OCI-LY7 (cell line): Measurements from ENCODE around the gene ZNF485.

ENCODE experiments used
- EZH2phosphoT487 ChIP-seq: fragments of 200-600 bp; sonication (generic); IDR thresholded peaks from 2 replicates; pipeline ENCODE4 v1.6.1; 2018; ENCODE audit warnings: low read depth, borderline replicate concordance, mild to moderate bottlenecking, mixed run types, antibody characterized with exemption, low read length, moderate library complexity, mixed read lengths
- TF ChIP-seq, protein P1 (sequence below): fragments of 200-600 bp; sonication (generic); conservative IDR thresholded peaks from 2 replicates; pipeline ENCODE4 v1.5.1; 2014; ENCODE audit warnings: mild to moderate bottlenecking, antibody characterized with exemption, low read length, moderate library complexity, mixed read lengths

DNA sequence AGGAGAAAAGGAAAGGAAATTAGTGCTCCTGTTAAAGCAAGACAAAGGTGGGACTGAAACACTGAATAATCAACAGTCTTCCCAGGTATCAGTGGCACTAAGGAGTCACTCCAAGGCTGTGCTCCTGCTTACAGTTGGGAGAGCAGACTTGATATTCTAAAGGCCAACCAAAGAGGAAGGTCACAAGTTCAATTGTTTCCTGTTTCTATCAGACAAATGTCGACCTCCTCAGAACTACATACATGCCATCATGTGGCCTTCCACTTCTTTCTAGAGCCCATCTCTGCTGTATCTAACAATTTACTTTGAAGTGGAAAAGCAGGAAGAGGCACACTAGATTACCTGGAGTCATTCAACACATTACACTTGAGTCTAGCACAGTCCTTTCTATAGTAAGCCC is 35.3 kb upstream of the ZNF485 start:
- TF ChIP-seq, protein P1, sequence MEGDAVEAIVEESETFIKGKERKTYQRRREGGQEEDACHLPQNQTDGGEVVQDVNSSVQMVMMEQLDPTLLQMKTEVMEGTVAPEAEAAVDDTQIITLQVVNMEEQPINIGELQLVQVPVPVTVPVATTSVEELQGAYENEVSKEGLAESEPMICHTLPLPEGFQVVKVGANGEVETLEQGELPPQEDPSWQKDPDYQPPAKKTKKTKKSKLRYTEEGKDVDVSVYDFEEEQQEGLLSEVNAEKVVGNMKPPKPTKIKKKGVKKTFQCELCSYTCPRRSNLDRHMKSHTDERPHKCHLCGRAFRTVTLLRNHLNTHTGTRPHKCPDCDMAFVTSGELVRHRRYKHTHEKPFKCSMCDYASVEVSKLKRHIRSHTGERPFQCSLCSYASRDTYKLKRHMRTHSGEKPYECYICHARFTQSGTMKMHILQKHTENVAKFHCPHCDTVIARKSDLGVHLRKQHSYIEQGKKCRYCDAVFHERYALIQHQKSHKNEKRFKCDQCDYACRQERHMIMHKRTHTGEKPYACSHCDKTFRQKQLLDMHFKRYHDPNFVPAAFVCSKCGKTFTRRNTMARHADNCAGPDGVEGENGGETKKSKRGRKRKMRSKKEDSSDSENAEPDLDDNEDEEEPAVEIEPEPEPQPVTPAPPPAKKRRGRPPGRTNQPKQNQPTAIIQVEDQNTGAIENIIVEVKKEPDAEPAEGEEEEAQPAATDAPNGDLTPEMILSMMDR, result no peak
- TF ChIP-seq EZH2phosphoT487, result no peak
